ENCODE results near the gene CGNL1. TPM values are rescaled to one million over a fixed set of nuclear protein-coding genes. Genes with fewer than 3 reads are reported as not detected.

Gene CGNL1
- total RNA-seq, 1 experiment from 2014 or later: 3.3 TPM

- intact Hi-C loops (cut with micrococcal nuclease; ENCODE audit: unreplicated experiment): loop anchor here (2.0 kb wide), 1 partner anchor 513 kb away; no protein-coding TSS in a partner anchor
- no TSS peak for BruUV-seq (replicated peaks)
- CTCF ChIA-PET: no interaction called here
- Mint-ChIP-seq H3K4me1 (ENCODE audit: low read depth, unreplicated experiment) (peaks cover 37% of the 10 kb centered on the region), H3K27me3 (ENCODE audit: unreplicated experiment) (no peaks in the 10 kb centered on the region), H3K27ac (ENCODE audit: unreplicated experiment) (no peak overlapping the region), H3K4me3 (ENCODE audit: low read depth, unreplicated experiment) (no peak overlapping the region), H3K36me3 (ENCODE audit: insufficient read depth, unreplicated experiment) (peaks cover 6% of the 10 kb centered on the region), H3K9me3 (ENCODE audit: low read depth, unreplicated experiment) (no peaks in the 10 kb centered on the region)
- TF ChIP-seq CTCF (IDR thresholded peaks at IDR 0.05; ENCODE audit: unreplicated experiment): no peak
- DNase-seq: no peak
Observed at GRCh38 chr15:57557810-57558209, 181.5 kb downstream of the CGNL1 start.

GRCh38 chr15:57559875-57560274 is 183.6 kb downstream of the CGNL1 start:
- peaks cover 26% of the 10 kb centered on the region for H3K4me1 Mint-ChIP-seq (ENCODE audit: low read depth, unreplicated experiment)
- H3K27ac Mint-ChIP-seq (ENCODE audit: unreplicated experiment): no peak overlapping the region
- BruUV-seq (replicated peaks): no TSS peak
- no peak overlapping the region for H3K4me3 Mint-ChIP-seq (ENCODE audit: low read depth, unreplicated experiment)
- intact Hi-C loops (cut with micrococcal nuclease; ENCODE audit: unreplicated experiment): loop anchor here (1.0 to 10.0 kb wide), 5 partner anchors 33 to 625 kb away; partner anchors contain the start of gene POLR2M
- CTCF ChIA-PET: interaction anchor here (0.6 to 2.6 kb wide), 12 partner anchors 8 to 511 kb away, joined by 3 to 43 read pairs (median 4); partner anchors contain the start of genes MYZAP and POLR2M
- DNase-seq: peak; percentile 92
- TF ChIP-seq CTCF (IDR thresholded peaks at IDR 0.05; ENCODE audit: unreplicated experiment): peak; percentile 96
- H3K9me3 Mint-ChIP-seq (ENCODE audit: low read depth, unreplicated experiment): no peaks in the 10 kb centered on the region
- no peaks in the 10 kb centered on the region for H3K27me3 Mint-ChIP-seq (ENCODE audit: unreplicated experiment)
- H3K36me3 Mint-ChIP-seq (ENCODE audit: insufficient read depth, unreplicated experiment): peaks cover 6% of the 10 kb centered on the region

DNA sequence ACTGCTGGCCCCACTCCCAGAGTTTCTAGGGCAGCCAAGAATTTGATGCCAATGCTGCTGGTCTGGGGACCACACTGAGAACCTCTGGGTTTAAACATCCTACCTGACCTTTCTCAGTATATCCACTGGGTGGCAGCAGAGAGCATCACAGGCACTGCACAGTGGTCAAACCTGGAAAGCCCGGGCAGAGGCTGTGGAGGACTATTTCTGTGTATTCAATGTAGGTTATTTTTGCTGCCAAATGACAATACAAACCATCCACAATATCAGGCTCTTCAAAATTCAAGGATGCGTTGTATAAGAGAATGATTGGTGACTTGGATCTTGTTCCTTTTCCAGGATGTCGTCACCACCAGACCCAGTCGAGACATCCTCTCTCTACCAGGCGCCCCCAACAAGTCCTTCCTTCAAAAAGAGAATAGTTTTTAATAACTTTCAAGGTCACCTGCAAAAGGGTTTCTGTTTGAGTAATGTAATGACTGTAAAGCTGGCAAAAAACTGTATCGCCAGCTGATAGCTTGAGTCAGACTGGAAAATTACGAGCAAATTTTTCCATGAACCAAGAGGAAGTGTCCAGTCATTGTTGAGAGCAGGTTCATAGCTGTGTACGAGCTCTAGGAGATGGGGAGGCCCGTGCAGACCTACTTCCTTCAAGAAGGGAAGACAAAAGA is 184.9 kb downstream of the CGNL1 start:
- BruUV-seq (replicated peaks): no TSS peak
- DNase-seq: peak; percentile 86
- TF ChIP-seq CTCF (IDR thresholded peaks at IDR 0.05; ENCODE audit: unreplicated experiment): peak; percentile 91
- Mint-ChIP-seq H3K27ac (ENCODE audit: unreplicated experiment) (peak overlapping the region; percentile 93), H3K27me3 (ENCODE audit: unreplicated experiment) (no peaks in the 10 kb centered on the region), H3K4me3 (ENCODE audit: low read depth, unreplicated experiment) (peak overlapping the region; percentile 7), H3K9me3 (ENCODE audit: low read depth, unreplicated experiment) (no peaks in the 10 kb centered on the region), H3K36me3 (ENCODE audit: insufficient read depth, unreplicated experiment) (peaks cover 6% of the 10 kb centered on the region), H3K4me1 (ENCODE audit: low read depth, unreplicated experiment) (peaks cover 19% of the 10 kb centered on the region)
- CTCF ChIA-PET: interaction anchor here (0.6 to 2.6 kb wide), 8 partner anchors 9 to 170 kb away, joined by 3 to 43 read pairs (median 6); partner anchors contain the start of gene POLR2M
- intact Hi-C loops (cut with micrococcal nuclease; ENCODE audit: unreplicated experiment): loop anchor here (1.0 to 10.0 kb wide), 5 partner anchors 32 to 624 kb away; partner anchors contain the start of gene POLR2M

DNA sequence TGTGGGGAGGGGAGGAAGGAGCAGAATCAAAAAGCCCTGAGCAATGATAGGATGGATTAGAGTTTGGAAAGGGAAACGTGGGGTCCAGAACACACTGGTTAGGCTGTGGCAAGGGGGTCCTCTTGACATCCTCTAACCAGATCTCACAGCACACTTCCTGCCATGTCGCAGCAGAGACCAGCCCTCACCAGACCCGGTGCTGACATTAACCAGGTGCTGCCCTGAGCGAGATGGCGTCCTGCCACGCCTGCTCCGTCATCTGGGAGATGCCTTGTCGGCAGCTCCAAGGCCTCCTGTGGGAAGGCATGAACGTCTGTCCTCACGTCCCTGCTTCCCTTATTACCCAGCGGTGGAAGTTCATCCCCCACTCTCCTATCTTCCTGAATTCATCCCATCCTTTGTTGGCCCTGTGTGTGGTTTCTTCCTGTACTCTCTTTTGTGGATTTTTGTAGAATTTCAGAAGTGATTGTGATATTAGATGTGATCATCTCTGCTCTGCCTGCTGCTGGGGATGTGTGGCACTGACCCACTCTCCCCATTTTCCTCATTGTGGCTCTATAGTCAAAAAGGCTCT is 186.0 kb downstream of the CGNL1 start:
- intact Hi-C loops (cut with micrococcal nuclease; ENCODE audit: unreplicated experiment): loop anchor here (5.0 to 10.0 kb wide), 2 partner anchors 145 to 623 kb away; partner anchors contain the start of gene POLR2M

More for the DNA sequence above, 186.0 kb downstream of the CGNL1 start:
- Mint-ChIP-seq H3K27me3 (ENCODE audit: unreplicated experiment) (no peaks in the 10 kb centered on the region), H3K9me3 (ENCODE audit: low read depth, unreplicated experiment) (no peaks in the 10 kb centered on the region), H3K36me3 (ENCODE audit: insufficient read depth, unreplicated experiment) (peaks cover 6% of the 10 kb centered on the region), H3K4me3 (ENCODE audit: low read depth, unreplicated experiment) (no peak overlapping the region), H3K27ac (ENCODE audit: unreplicated experiment) (peak overlapping the region; percentile 2), H3K4me1 (ENCODE audit: low read depth, unreplicated experiment) (peaks cover 19% of the 10 kb centered on the region)
- CTCF ChIA-PET: no interaction called here
- no TSS peak for BruUV-seq (replicated peaks)
- DNase-seq: no peak
- no peak for TF ChIP-seq CTCF (IDR thresholded peaks at IDR 0.05; ENCODE audit: unreplicated experiment)
